ENCODE results near the gene TESK2.

Gene TESK2

DNA sequence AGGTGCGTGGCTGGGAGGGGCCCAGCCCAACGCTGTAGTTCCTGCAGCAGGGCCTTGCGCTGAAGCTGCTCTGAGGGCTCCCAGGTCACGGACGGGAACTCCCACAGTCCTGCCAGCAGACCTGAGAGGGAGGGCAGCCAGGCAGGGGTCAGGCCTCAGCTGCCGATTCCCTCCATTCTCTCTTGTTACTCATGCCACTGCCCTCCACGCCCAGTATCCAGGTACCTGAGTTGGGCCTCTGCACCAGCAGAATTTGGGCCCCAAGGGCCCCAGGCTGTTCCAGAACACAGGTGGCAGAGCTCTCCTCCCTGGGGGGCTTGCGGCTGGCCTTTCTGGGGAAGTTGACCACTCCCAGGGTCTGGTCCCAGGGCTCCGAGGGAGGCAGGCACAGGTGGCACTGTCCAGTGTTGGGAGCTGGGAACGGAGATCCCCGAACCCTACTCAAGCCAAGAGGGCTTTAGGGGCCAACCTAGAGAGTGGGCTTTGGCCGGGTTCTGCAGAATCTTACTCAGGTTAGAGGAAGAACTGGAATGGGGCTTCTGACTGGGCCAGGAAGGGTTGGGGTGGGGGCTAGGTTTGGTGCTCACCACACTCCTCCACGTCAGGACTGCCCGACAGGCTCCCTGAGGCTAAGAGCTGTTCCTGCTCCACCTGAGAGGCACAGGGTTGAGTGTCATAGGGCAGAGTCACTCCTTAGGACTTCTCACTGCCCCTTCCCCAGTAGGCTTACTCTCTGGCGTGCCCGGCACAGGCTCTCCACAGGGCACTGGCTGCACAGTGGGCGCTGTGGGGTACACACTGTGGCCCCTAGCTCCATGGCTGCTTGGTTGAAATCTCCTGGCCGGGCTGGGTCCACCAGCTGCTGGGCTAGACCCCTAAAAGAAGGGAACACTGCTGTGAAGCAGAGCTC is 159.3 kb downstream of the TESK2 start:
- FAIRE-seq, result no peak

DNA sequence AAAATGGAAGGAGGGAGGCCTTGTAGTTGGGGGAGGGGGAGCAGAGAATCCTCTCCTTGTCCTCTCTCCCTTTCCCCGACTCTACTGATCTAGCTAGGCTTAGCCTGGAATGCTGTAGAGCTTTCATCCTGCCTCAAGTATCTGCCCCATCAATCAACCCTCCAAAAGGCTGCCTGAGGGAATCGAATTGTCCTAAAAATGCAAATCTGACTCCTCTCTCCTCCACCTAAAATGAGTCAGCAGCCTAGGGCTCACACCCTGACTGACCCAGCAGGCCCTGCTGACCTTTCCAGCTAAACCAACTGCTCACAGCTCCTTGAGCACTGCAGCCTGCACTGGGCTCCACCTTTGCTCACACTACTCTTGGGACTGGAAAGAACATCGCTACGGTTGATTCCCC is 161.5 kb downstream of the TESK2 start:
- FAIRE-seq, result no peak

DNA sequence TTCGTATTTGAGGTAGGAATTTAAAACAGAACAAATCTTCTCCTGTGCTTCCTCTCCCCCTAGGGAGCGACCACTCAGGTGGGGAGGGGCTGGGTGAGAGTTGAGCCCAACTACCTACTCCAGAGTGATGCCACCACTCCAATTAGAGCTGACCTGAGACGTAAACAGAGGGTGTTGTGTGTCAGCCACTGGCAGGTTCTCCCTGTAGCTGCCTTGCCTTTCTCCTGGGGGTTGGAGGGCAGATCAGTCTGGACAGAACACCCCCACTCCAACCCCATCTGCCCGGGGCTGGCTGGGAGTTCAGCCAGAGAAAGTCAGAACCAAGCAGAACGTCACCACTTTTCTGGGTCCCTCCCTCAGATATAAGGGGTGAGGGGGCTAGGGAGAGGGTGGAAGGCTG is 162.3 kb downstream of the TESK2 start:
- no peak for FAIRE-seq

DNA sequence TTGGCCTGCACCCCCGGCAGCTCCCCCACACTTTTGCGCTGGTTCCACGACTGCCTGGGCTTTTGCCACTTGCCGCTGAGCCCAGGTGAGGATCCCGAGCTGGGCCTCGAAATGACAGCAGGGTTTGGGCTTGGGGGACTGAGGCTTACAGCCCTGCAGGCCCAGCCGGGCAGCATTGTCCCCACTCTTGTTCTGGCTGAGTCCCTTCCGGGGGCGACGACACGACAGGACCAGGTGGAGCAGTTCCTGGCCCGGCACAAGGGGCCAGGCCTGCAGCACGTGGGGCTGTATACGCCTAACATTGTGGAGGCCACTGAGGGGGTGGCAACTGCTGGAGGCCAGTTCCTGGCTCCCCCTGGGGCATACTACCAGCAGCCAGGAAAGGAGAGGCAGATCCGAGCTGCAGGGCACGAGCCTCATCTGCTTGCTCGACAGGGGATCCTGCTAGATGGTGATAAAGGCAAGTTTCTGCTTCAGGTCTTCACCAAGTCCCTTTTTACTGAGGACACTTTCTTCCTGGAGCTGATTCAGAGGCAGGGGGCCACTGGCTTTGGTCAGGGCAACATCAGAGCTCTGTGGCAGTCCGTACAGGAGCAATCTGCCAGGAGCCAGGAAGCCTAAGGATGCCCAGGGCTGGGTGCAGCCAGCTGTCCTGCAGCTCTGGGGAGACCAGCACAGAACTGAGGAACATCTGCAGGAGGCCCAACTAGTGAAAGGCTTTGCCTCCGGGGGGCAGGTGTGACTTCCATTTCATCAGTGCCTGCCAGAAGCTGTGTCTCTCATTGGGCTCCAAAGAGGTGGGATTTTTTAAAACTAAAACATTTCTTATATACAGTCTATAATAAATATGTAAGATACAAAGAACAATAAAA is 163.1 kb downstream of the TESK2 start:
- no peak for FAIRE-seq

DNA sequence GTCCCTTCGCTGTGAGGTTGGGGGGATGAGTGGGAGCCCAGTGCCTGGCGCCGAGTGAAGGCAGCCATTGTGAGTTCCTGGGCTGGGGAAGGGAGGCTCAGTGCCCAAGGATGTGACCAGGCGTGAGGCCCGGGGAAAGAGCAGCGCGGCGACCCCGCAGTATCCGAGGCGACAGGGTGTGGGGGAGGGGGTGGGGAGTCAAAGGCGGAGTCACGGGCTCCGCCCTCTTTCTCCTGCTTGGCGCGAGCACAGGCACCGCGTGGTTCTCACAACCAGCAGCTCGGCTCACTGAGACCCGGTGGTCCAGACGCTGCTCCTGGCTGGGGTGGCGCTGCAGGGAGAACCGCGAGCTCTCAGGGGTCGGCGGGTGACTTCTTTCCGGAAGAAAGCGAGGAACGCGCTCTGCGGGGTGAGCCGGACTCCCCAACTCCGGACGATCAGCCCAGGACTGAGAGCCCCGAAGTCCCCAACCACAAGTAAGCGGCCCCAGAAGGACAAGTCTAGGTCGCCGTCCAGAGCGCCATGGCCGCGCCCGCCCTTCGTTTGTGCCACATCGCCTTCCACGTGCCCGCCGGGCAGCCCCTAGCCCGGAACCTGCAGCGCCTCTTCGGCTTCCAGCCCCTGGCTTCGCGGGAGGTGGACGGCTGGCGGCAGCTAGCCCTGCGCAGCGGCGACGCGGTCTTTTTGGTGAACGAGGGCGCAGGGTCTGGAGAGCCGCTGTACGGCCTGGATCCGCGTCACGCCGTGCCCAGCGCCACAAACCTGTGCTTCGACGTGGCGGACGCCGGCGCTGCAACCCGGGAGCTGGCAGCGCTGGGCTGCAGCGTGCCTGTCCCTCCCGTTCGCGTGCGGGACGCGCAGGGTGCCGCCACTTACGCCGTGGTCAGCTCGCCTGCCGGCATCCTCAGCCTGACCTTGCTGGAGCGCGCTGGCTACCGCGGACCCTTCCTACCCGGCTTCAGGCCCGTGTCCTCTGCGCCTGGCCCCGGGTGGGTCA is 164.0 kb downstream of the TESK2 start, which contains the start of gene HPDL:
Gene HPDL (plus strand): TSS at position 269 of the 997 bp plus-strand sequence. CDS start 254 bp downstream, at position 523.
- FAIRE-seq, result no peak

DNA sequence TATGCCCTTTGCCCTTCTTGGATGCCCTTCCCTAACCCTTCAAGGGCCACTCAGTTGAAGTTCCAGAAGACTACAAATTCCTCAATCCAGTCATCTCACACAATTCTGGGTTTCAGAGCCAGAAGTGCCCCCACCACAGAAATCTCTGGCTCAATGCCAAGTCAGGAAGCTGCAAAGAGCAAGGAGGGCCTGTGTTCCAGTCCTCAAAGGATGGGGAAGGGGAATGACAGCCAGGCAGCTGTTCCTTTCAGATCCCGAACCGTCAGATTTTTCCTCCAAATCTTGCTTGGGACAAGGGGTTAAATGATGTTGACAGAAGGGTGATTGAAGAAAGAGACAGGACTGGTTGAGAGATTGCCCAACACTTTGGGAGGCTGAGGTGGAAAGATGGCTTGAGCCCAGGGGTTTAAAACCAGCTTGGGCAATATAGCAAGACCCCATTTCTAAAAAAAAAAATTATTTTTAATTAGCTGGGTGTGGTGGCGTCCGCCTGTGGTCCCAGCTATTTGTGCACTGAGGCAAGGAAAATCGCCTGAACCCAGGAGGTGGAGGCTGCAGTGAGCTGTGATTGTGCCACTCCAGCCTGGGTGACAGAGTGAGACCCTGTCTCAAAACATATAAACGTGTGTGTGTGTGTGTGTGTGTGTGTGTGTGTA is 165.0 kb downstream of the TESK2 start:
- FAIRE-seq, result no peak

DNA sequence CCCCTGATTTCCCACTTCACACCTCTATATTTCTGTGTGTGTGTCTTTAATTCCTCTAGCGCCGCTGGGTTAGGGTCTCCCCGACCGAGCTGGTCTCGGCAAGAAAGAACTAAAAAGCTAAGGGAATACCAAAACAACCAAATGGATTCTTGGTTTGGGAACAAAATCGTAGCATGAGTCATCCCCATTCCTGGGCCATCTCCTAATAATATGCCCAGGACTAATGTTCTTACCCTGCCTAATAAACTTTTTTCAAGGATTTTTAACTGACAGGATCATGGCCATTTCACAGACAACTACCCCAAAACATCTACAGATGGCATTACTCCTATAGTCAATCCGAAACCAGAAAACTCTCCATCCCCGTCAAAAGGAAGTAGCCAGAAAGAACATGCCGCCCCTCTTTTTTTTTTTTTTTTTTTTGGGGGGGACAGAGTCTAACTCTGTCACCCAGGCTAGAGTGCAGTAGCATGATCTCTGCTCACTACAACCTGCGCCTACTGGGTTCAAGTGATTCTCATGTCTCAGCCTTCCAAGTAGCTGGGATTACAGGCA is 168.4 kb downstream of the TESK2 start:
- no peak for FAIRE-seq

DNA sequence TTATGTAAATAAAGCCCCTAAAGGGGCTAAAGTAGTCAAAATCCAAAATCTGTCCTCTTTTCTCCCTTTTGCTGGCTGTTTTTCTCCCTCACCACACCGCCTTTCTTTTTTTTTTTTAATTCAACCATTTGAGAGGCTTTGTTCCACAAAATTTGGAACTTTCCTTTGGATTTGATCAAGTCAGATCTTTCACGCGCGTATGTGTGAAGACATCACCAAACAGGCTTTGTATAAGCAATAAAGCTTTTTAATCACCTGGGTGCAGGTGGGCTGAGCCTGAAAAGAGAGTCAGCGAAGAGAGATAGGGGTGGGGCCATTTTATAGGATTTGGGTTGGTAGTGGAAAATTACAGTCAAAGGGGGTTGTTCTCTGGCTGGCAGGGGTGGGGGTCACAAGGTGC is 169.5 kb downstream of the TESK2 start:
- no peak for FAIRE-seq

DNA sequence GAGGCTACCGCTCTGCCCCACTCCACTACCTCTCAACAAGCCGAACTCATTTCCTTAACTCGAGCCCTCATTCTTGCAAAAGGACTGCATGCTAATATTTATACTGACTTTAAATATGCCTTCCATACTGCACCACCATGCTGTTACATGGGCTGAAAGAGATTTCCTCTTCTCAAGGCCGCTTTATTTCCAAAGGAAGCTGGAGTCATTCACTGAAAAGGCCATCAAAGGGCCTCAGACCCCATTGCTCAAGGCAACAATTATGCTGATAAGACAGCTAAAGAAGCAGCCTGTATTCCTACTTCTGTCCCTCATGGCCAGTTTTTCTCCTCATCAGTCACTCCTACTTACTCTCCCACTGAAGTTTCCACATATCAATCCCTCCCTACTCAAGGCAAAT is 171.2 kb downstream of the TESK2 start:
- no peak for FAIRE-seq

DNA sequence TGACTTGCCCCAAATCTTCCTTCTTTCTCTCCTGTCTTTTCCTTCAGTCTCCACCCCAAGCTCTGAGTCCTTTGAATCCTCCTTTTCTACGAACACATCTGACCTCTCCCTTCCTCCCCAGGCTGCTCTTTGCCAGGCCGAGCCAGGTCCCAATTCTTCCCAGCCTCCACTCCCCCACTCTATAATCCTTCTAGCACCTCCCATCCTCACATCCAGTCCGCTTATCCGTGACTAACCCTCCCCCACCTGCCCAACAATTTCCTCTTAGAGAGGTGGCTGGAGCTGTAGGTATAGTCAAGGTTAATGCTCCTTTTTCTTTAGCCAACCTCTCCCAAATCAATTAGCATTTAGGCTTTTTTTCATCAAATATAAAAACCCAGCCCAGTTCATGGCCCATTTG is 173.8 kb downstream of the TESK2 start:
- FAIRE-seq, result no peak

DNA sequence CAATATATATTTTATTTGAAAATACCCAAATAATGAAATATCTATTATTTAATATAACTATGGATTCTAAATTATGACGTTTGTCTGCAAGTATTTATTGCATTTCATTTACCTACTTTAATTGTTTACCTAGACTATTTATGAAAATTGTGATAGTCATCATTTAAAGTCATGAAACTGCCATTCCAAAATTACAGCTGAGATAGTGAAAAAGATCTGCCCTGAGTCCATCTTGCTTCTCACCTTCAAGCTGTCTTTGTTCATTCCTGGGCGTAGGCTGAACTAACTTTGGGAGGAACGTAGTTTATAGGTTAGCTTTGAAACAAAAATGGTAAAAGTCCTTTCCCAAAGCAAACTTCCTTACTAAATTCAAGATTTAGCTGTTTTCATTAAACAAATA is 176.7 kb downstream of the TESK2 start:
- peak; percentile 72 for FAIRE-seq

DNA sequence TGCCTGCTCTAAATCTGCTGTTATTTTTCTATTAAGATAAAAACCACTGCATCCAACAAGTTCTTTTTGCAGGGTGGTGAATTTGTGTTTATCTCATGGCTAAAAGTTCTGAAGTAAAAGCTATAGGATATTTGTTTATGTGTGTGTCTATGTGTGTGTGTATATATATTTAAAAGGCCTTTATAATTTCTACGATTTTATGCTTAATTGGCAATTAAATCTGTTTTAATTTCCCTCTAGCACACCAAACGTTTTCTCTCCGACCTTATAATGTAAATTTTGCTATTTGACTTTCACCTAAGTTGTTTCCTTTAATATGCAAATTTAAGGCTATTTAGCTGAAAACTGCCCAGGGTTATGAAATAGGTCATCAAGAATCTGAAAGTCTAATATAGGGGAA is 184.1 kb downstream of the TESK2 start:
- FAIRE-seq, result no peak

DNA sequence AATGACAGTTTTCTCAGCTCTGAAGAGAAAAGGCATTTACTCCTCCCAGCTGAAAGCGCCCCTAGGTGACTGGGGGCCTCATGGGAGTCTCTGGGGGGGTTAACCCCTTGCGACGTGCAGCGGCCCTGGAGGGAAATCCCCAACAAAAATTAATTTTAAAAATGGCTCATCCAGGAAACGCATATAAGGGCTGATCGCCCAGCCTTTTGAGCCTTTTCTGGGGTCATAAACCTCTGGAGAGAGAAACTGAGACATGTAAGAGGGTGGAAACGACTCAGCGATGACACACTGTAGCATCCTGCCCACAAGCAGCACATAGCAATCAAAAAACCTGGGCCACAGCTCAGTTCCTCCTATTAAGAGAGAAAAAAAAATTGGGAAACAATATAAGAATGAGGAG is 184.6 kb downstream of the TESK2 start:
- no peak for FAIRE-seq

DNA sequence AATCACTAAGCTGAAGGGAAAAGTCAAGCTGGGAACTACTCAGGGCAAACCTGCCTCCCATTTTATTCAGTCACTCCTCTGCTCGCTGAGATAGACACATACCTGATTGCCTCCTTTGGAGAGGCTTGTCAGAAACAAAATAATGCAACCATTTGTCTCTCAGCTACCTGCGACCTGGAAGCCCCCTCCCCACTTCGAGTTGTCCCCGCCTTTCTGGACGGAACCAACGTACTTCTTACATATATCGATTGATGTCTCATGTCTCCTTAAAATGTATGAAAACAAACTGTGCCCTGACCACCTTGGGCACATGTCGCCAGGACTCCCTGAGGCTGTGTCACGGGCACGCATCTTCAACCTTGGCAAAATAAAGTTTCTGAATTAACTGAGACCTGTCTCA is 185.7 kb downstream of the TESK2 start:
- FAIRE-seq, result no peak

DNA sequence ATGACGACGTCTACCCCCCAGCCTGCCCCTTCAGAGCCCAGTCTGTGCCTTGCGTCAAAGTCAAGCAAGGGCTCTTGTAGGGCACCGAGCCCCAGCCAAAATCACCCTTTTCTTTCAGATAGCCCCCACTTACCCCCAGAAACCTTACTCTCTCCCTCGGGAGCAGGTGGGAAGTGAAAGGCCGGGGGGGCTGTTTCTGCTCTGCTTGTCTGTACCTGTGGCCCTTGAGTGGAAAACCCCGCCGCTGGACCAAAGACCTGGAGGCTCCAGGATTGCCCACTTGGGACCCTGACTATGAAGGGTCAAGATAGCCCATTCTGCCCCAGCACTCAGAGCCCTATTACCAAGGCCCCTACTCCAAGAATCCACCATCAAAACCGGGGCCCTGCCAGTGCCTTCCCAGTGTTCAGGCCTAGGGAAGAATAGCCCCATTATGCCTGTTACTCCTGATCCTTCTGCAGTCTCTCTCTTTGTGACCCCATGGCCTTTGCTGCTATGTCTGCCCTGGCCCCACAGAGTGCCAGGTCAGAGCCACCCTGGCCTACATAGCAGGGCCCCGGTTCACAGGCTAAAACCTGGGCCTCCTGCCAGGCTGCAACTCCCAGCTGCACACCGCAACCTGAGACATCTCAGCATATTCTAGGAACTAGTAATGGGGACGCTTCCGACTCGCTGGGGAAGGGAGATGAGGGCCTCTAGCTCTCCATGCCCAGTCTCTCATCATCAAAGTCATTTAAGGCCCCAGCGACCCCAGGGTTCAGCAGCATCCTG is 186.5 kb downstream of the TESK2 start:
- no peak for FAIRE-seq

DNA sequence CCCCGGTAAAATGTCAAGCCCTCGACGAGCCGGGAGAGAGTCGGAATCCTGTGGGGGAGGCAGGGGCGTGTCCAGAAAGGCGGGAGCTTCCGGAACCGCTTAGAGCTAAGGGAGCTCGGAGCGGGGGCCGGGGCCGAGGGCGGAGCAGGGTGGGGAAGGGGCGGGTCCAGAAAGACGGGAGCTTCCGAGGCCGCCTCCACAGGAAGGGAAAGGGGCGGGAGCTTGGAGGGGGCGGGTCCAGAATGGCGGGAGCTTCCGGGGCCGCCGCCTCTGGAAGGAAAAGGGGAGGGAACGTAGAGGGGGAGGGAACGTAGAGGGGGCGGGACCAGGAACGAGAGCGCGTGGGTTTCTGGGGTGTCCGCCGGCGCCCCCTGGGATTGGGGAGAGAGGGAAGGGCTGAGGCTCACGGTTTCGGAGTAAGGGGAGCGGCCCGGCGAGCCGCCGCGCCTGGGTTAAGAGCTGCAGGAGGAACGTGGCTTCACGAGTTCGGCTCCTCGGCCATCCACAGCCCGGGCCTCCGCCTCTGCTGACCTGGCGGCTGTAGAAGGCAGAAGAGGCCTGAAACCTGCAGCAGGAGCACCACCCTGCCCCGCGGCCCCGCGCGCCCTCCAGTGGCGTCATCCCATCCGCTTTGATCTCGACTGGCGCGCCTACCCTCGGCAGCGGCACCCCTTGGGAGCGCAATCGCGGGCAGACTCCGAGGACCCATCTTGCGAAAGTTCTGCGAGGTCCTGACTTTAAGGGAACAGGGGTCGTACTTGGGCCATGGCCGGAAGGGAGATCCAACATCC is 187.2 kb downstream of the TESK2 start:
- peak; percentile 52 for FAIRE-seq

DNA sequence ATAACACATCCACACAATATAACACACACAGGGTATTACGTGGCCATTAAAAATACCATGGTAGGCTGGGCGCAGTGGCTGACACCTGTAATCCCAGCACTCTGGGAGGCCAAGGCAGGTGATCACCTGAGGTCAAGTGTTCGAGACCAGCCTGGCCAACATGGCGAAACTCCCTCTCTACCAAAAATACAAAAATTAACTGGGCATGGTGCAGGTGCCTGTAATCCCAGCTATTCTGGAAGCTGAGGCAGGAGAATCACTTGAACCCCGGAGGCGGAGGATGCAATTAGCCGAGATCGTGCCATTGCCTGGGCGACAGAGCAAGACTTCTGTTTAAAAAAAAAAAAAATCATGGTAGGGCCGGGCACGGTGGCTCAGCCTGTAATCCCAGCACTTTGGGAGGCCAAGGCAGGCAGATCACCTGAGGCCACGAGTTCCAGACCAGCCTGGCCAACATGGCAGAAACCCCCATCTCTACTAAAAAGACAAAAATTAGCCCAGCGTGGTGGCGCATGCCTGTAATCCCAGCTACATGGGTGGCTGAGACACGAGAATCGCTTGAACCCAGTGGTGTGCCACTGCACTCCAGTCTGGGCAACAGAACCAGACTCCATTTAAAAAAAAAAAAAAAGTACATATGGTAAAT is 188.3 kb downstream of the TESK2 start:
- no peak for FAIRE-seq

DNA sequence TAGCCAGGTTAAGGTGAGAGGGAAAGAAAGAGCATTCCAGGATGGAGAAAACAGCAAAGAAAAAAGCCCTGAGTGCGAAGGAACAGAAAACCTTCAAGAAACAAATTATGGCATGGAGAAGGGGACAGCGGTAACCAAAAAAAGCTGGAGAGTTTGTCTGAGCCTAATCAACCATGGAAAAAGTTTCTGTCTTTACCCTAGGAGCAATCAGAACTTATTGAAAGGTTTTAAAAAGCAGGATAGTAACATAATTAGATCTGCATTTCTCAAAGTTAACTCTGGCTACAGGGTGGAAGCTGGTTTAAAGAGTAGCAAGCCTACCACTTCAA is 190.3 kb downstream of the TESK2 start:
- no peak for FAIRE-seq

DNA sequence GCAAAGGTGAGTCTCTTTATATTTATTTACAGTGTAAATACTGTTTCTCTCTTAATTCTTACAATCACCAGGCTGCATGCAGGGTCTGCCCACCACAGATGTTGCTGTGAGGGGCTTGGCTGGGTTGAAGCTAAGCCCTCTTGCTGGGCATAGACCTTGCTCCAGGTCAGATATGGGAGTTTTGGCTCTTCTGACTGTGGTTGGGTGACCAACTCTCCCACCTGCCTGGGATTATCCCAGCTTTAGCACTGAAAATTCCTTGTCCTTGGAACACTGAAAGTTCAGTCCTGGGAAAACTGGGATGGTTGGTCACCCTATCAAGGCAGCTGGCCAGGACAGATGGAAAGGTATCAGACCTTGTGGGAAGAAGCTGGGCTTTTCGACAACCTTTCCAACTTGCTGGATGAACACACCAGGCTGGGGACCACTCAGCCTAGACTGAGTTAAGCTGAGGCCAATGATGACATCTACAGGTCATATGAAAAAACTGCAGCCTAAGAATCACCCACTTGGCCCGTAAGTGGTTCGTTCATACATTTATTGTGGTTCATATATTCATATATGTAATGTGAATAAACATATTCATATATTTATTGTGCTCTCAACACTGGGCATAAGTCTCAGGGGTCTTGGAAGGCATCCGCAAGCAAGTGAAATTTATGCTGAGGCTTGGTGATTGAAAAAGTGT is 190.8 kb downstream of the TESK2 start:
- peak; percentile 93 for FAIRE-seq

All from A204.1 (cell line).